ENCODE data around the gene CHST12. TPM values are rescaled to one million over a fixed set of nuclear protein-coding genes. Genes with fewer than 3 reads are reported as not detected.
A peak's percentile ranks its signal among the peaks of the same experiment; 100 is the strongest.

The CHST12 gene
- total and polyA plus RNA-seq, 2 experiments from 2014 or later: 7.2 to 21.5 TPM

GRCh38 chr7:2409745-2410414, 6.5 kb downstream of the CHST12 start:
- H3K9me2 ChIP-seq (replicated peaks; ENCODE audit: insufficient read depth): no peaks in the 10 kb centered on the region
- H3K4me2 ChIP-seq: no peak overlapping the region
- TF ChIP-seq EZH2phosphoT487 (IDR thresholded peaks at IDR 0.05; ENCODE audit: low read depth, severe bottlenecking, unreplicated experiment) (no peak), EZH2 (IDR thresholded peaks at IDR 0.05; ENCODE audit: borderline replicate concordance) (no peak), CTCF (IDR thresholded peaks at IDR 0.05; ENCODE audit: poor library complexity) (no peak)
- no peaks in the 10 kb centered on the region for H3K9me3 ChIP-seq (ENCODE audit: low read depth)
- H3K4me1 ChIP-seq (ENCODE audit: insufficient read depth): peaks cover 20% of the 10 kb centered on the region
- no peaks in the 10 kb centered on the region for H3K27me3 ChIP-seq
- H3K79me2 ChIP-seq: peaks cover 78% of the 10 kb centered on the region
- no peak overlapping the region for H3K4me3 ChIP-seq
- no peak overlapping the region for H3K27ac ChIP-seq
- no peaks in the 10 kb centered on the region for H4K20me1 ChIP-seq (ENCODE audit: insufficient read depth, poor library complexity, severe bottlenecking)
- WGBS (ENCODE audit: low lambda C conversion rate, missing lambda C conversion rate): 65% methylated on average over 15 of the region's 15 CpGs
- no peak overlapping the region for H2AFZ ChIP-seq
- H3K36me3 ChIP-seq (replicated peaks; ENCODE audit: insufficient read depth, low read depth): no peaks in the 10 kb centered on the region
- DNase-seq (ENCODE audit: low spot score): no peak

GRCh38 chr7:2411049-2411448, 7.6 kb downstream of the CHST12 start:
- Histone ChIP-seq H4K20me1 (ENCODE audit: insufficient read depth, poor library complexity, severe bottlenecking) (no peaks in the 10 kb centered on the region), H3K36me3 (replicated peaks; ENCODE audit: insufficient read depth, low read depth) (no peaks in the 10 kb centered on the region), H3K9me3 (ENCODE audit: low read depth) (no peaks in the 10 kb centered on the region), H3K4me3 (no peak overlapping the region), H3K27me3 (no peaks in the 10 kb centered on the region), H3K79me2 (peaks cover 76% of the 10 kb centered on the region), H3K27ac (peak overlapping the region; percentile 78), H2AFZ (no peak overlapping the region), H3K4me2 (no peak overlapping the region), H3K9me2 (replicated peaks; ENCODE audit: insufficient read depth) (no peaks in the 10 kb centered on the region), H3K4me1 (ENCODE audit: insufficient read depth) (peaks cover 18% of the 10 kb centered on the region)
- WGBS (ENCODE audit: low lambda C conversion rate, missing lambda C conversion rate): 96% methylated on average over 1 of the region's 1 CpG
- no peak for TF ChIP-seq CTCF (IDR thresholded peaks at IDR 0.05; ENCODE audit: poor library complexity)
- no peak for TF ChIP-seq EZH2phosphoT487 (IDR thresholded peaks at IDR 0.05; ENCODE audit: low read depth, severe bottlenecking, unreplicated experiment)
- no peak for TF ChIP-seq EZH2 (IDR thresholded peaks at IDR 0.05; ENCODE audit: borderline replicate concordance)
- DNase-seq (ENCODE audit: low spot score): no peak

- H3K36me3 ChIP-seq (replicated peaks; ENCODE audit: insufficient read depth, low read depth): no peaks in the 10 kb centered on the region
- H3K9me3 ChIP-seq (ENCODE audit: low read depth): no peaks in the 10 kb centered on the region
- 51% methylated on average over 12 of the region's 12 CpGs for WGBS (ENCODE audit: low lambda C conversion rate, missing lambda C conversion rate)
- peaks cover 18% of the 10 kb centered on the region for H3K4me1 ChIP-seq (ENCODE audit: insufficient read depth)
- no peak for DNase-seq (ENCODE audit: low spot score)
- no peaks in the 10 kb centered on the region for H3K27me3 ChIP-seq
- H4K20me1 ChIP-seq (ENCODE audit: insufficient read depth, poor library complexity, severe bottlenecking): no peaks in the 10 kb centered on the region
- peak overlapping the region; percentile 78 for H3K27ac ChIP-seq
- H3K79me2 ChIP-seq: peaks cover 78% of the 10 kb centered on the region
- no peak overlapping the region for H3K4me3 ChIP-seq
- peak overlapping the region; percentile 52 for H3K4me2 ChIP-seq
- no peak overlapping the region for H2AFZ ChIP-seq
- H3K9me2 ChIP-seq (replicated peaks; ENCODE audit: insufficient read depth): no peaks in the 10 kb centered on the region
- no peak for TF ChIP-seq EZH2 (IDR thresholded peaks at IDR 0.05; ENCODE audit: borderline replicate concordance)
- no peak for TF ChIP-seq EZH2phosphoT487 (IDR thresholded peaks at IDR 0.05; ENCODE audit: low read depth, severe bottlenecking, unreplicated experiment)
- TF ChIP-seq CTCF (IDR thresholded peaks at IDR 0.05; ENCODE audit: poor library complexity): no peak
Observed at GRCh38 chr7:2411815-2412586, 8.6 kb downstream of the CHST12 start.

Data from hepatocyte (in vitro differentiated cells).